ENCODE data around the gene FAAP100.

Gene FAAP100

DNA sequence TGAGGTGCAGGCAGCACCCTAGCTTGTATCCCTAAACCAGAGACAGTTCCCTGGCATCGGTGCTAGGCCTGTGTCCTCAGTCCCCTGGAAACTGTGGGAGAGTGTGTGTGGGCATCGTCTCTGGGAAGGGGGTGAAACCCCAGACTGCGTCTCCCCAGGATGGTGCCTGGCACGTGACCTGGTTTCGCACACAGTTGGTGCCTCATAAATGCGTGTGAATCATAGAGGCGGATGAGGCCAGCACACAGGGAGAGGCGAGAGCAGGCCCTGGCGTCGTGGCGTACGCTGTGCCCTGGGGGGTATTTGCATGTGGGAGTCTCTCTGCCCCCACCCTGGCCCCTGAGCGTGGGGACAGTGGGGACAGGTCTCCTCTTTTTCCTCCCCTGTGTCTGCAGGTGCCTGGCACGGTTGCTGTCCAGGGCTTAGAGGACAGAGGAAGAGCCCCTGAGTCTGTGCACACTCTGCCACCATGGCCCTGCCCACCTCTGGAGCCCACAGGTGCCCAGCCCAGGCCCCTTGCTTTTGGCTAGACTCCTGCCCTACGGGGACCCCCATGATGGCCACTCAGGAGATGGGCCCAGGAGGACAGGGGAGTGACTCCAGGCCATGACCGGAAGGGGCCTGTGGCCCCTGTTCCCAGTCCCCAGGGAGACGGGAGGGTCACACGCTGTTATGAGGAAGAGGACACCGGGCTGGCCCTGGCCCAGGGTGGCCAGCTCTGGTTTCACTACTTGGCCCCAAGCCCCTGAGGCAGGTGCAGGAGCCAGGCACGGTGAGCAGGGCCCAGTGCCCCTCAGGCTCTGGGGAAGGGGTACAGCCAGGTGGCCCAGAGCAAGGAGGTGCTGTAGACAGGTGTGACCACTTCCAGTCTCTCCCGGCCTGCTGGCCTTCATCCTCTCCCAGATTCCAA is 25.2 kb downstream of the FAAP100 start:
- DNase-seq (ENCODE audit: low read depth in 2 of 2): no peak

DNA sequence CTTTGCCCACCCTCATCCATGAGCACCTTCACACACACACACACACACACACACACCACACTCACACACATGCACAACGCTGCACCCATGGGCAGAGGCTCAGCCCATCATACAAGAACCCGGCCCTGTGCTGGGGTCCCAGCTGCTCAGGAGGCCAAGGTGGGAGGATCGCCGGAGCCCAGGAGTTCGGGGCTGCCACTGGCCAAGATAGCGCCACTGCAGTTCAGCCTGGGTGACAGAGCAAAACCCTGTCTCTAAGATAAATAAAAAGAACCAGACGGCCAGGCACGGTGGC is 27.3 kb downstream of the FAAP100 start:
- DNase-seq (ENCODE audit: low read depth in 2 of 2): no peak

DNA sequence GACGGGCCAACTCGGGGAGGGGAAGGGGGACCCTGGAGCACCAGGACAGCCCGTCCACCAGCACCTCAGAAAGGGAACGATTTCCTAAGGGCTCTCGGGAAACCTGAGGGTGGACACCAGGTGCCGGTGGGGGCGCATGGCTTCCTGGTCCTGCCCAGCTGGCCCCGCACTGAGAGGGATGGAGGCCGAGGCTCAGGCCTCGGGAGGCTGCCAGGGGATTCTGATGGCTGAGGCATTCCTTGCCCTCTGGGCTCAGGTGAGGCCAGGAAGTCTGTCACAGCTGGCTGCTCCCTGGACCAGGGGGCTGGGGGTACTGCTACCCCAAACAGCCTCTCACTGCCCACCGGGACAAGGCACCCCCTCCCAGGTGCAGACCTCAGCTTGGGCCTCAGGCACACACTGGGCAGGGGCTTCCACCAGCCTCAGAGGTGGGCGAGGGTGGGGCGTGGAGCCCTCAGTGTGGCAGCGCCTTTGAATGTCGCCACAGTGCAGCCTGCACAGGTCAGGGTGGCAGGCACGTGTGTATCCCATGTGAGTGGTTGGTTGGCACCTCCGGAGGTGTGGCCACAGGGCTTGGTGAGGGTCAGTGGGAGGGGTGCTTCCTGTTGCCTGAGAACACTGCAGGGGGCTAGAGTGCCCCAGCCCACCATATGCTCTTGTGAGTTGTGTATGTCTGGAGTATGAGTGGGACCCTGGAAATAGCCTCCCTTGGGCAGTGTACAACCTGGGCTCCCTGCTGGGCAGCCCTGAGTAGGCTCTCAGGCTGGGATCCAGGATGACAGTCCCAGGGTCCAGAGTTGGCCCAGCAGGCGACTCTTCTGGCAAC is 27.9 kb downstream of the FAAP100 start:
- no peak for DNase-seq (ENCODE audit: low read depth in 2 of 2)

DNA sequence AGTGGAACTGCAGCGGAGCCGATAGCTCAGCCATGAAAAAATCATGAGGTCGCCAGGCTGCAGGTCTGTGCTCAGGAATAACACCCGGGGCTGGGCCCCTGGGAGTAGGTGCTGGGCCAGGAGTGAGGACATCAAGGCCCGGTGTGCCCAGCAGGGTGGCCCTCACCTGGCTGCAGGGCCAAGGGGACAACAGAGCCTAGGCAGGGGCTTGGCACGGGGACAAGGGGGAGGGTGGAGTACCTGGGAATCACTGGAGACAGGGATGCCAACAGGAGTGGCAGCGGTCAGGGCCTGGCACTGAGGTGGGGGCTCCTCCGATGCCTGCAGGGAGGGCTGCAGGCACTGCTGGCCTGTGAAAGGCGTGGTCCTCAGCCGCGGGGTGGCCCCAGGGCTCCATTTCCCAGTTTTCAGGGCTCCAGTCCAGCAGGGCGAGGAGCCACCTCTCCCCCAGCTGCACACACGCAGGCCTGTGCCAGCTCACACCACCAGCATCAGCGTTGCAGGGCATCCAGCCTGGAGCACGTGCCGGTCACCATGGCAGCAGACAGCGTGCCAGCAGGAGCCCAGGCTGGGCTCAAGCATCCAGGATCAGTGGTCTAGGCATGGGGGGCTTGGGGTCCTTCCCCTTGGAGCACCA is 28.6 kb downstream of the FAAP100 start:
- no peak for DNase-seq (ENCODE audit: low read depth in 2 of 2)

DNA sequence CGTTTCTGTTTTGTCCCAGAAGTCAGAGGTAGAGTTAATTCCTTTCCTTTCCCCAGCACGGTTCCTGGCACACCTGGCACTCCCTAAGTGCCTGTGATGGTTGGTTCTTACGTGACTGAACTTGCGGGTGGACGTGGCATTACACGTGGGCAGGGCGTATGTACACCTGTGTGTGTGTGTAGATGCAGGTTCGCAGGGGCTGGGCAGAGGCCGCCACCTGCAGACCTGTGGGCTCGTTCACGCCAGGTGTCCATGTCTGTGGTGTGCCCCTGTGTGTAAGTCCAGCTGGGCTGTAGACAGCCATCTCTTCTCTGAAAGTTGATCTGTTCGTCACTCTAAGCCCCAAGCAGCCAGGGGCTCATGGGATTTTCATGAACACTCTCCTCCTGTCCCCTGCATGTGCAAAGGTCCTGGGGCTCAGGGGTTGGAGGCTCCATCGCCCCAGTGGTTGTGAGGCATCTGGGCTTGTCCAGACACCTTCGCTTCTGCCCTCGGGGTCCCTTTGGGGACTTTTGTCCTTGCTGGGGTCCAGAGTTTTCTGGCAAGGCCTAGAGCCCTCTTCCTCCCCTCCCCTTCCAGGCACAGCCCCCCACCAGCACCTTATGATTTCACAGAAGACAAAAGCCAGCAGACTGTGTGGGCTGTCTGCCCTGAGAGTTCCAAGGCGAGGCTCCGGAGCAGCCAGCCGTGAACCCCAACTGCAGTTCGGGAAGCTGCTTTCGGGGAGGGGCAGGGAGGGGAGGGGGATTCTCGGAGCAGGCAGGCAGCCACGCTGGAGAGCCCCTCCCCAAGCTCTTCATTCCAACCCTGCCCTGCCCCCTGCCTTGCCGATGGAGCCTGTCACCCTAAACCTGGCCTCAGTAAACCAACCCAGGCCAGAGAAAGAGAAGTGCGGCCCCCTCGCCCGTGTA is 29.4 kb downstream of the FAAP100 start:
- no peak for DNase-seq (ENCODE audit: low read depth in 2 of 2)

DNA sequence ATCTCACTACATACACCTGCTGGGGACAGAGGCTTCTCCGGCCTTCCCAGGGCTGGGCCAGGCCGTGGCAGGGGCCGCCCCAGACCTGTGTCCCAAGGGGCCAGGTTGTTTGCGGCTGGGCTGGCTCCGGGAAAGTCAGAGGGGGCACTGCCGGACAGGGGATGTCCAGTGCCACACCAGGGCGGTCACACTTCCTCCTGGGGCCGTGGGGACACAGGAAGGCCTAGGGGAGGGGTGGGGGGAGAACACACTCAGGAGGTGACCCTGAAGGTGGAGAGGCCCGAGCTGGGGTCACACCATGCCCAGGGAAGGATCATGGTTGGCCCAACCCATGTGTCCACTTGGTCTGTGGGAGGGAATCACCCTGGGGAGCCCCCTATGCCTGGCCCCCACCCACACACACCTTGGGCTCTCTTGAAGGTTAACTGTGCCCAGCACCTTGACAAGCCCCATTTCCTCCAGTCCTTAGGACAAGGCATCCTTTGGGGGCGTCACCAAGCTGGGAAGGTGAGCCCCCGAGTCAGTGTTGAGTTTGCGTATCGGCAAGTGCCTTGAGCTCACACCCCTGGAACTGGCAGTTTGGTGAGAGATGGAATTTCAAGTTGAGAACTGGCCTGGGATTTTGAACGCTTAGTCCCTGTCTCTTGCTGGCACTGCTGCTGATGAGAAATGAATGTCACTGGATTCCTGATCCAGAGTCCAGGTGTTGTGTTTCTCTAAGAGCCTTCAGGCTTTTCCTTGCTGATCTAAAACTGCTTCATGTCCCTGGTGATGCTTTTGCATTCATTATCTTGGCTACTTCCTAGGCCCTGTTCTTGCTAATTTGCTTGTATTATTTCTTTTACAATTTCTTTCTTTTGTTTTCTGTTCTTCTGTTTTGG is 31.9 kb downstream of the FAAP100 start:
- no peak for DNase-seq (ENCODE audit: low read depth in 2 of 2)

DNA sequence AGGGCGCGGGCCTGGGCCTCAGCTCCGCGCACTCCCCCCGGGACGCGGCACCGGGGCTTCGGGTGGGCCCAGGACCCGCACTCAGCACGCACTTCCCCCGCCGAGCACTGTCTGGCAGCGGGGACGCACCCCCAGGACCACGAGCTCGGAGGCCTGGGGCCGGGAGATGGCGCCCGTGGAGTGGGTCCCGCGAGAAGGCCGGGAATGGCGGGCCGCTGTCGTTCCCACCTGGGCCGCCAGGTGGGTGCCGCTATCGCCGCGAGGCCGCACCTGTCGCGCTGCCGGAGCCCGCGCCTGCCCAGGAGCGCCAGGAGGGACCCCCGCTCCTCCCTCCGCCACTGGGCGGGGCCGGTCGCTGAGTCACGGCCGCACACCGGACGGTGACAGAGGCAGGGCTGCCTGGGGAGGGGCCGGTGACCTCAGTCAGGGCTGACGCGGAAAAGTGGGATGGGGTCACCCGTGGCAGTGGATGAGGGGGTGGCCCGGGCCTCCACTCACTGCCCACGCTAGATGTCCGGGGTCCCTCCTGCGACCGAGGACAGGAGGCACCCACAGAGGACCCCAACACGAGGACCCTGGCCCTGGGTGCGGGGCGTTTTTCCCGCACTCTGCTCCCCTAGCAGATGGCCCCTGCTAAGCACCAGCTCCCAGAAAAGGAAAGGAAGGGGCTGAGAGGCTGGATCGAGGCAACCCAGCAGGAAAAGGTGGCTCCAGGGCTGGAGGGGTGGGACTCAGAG is 32.7 kb downstream of the FAAP100 start:
- peak; percentile 57 for DNase-seq (ENCODE audit: low read depth in 2 of 2)

DNA sequence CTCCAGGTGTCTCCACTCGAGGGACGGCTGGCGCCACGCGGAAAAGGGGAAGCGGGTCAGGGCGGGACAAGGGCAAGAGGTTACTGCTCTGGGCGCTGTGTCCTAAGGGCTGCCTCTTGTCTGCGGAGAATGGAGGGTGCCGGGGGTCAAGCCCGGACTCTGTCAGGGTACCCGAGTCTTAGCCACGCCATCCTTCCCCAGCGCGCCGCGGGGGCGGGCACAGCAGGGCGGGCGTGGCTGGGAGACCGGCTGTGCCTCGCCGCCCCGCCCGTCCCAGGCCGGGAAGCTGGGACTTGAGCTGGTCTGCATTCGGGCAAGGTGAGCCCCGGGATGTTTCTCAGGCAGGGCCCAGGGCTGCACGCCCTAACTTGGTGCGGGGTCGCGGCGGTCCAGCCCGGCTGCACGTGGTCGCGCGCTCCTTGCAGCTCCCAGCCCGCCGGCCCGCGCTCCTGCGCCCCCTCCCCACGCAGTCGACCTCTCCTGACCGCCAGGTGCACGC is 33.3 kb downstream of the FAAP100 start:
- DNase-seq (ENCODE audit: low read depth in 2 of 2): peak in 1 of 2 donors; percentile 33

DNA sequence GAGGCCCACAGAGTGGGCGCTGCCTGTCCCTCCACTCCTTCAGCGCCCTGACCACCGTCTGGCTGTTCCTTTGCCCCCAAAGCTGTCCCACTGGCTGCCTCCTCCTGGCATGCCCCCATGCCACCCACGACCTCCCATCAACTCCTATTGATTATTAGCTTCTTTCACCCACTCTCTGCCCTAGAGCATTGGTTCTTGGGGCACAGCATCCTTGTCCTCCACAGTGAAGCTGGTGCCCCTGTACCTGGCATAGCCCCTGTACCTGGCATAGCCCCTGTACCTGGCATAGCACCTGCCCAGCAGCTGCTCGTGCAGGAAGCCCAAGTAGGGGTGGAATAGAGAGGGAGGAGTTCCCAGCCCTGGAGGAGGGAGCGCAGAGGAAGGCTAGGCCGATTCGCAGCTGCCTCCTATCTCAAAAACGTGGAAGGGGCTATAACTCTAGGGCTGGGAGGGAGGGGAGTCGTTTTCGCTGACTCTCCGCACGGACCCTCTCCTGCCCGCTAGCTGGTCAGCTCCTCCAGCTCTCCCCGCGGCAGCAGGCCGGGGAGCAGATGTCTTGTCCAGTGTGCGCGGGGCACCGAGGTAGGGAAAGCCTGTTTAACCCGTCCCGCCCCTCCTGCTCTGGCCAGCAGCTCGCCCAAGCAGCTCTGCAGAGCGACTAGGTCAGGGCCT is 33.9 kb downstream of the FAAP100 start:
- no peak for DNase-seq (ENCODE audit: low read depth in 2 of 2)

DNA sequence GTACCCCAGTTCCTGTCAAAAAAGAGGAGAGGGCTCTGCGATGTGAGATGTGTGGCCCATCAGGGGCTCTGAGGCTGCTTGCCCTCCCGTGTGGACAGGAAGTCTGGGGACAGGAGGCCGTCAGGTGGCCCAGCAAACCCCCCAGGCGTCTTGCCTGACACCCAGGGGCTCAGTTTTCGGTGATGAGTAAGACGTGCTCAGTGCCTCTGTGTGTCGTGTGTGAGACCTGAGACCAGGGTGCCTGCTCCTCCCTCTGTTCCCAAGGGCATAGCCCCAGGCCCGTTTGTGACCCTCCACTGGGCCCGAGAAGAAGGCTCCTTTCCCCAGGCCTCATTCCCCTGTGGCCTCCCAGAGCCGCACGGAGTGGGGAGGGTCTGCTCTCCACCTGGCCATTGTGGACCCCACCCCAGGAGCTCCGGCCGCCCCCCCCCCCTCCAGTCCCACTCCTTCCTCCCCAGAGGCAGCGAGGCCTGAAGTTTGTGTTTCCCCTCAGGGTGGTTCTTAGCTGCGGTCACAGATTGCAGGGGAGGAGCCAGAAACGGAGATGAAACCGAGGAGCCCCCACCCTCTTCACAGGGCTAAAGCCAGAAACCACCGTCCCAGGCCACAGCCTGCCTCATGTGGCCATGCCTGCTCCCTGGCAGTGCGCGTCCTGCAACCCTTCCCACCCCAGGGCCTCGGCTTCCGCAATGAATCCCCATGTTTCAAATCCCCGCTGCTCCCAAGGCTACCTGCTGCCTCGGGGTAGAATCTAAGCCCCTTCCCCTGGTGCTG is 34.6 kb downstream of the FAAP100 start:
- no peak for DNase-seq (ENCODE audit: low read depth in 2 of 2)

DNA sequence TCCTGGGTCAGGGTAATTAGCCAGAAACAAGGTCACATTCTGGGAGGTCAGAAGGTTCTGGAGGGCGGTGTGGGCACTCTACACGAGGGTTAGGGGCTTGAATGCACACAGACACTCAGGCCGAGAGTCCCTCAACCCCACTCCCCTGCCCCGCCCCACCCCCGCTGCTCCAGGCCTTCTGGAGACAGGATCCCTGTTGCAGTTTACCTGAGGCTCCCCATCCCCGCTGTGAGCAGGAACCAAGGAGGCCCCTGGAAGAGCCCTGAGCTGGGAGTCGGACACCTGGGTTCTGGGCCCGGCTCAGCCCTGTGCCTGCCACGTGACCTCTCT is 35.2 kb downstream of the FAAP100 start:
- DNase-seq (ENCODE audit: low read depth in 2 of 2): no peak

DNA sequence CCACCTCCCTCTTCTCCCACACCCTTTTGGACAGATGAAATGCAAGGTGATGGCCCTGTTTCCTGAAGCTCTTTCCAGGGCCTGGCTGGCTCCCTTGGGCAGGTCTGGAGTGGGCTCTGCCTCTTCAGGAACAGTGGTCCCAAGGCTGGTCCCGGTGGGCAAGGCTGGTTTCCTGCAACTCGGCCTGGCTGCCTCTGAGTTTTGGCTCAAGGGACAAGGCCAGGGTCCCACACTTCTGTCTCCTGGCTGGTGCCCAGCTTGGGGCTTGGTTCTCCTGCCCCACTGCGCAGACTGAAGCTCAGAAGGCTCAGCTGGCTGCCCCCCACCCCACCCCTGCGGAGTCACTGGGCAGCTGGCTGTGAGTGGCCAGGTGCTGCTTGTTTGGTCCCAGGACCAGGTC is 35.7 kb downstream of the FAAP100 start:
- no peak for DNase-seq (ENCODE audit: low read depth in 2 of 2)

DNA sequence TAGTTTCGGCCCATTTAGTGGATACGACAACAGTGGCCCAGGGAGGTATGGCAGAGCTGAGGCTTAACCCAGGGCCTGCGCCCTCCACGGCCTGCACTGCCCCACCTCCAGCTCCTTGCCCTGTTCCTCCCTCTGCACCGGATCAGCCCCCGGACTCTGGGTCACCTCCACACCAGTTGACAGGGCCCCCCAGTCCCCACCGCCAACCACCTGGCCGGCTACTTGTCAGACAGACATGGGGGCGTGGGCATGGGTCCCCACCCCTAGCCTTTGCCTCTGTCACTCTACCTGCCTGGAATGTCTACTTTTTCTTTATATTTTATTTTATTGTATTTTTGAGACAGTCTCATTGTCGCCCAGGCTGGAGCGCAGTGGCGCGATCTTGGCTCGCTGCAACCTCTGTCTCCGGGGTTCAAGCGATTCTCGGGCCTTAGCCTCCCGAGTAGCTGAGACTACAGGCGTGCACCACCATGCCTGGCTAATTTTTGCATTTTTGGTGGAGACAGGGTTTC is 36.6 kb downstream of the FAAP100 start:
- DNase-seq (ENCODE audit: low read depth in 2 of 2): no peak

DNA sequence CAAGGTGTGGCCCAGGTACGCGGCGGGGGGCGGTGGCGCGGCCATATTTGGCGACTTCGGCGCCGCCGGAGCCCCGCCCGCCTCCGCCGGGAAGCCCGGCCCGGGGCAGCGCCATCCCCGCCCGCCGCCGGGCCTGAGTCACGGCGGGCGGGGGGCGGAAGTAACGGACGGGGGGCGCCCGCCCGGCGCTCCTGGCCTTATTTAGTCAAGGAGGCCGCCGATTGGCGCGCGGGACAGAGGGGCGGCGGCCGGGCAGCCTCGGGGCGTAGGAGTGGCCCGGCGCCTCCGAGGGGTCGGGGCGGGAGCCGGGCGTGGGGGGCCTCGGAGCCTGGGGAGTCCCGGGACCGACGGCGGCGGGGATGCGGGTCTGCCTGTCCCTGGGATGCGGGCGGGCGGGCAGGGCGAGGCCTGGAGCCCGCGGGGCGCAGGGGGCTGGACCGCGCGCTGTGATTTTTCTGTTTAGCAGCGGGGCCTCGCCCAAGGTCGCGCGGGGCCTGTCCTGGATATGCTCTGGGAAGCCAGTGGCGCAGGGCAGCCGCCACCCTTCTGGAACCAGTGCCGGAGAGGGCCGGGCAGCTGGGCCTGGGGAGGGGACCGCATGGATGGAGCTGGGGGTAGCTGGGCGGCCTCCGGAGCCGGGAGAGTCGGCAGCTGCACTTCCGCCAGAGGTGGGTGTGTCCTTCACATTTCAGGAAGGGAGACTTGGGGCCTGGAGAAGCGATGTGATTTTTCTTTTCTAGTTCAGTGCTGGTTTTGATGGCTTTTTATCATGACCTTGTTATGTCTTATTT is 37.2 kb downstream of the FAAP100 start:
- peak; percentile 54 to 80 for DNase-seq (ENCODE audit: low read depth in 2 of 2)

DNA sequence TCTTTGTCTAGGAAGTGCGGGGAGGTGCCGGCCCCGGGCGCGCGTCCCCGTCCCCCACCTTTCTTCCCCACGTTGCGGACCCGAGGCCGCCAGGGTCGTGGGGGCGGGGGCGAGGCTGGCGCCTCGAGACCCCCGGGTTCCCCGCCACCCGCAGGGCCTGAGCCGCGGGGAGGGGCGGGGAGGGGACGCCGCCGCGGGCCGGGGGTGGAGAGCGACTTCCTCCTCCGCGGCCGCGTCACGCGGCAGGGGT is 37.7 kb downstream of the FAAP100 start:
- DNase-seq (ENCODE audit: low read depth in 2 of 2): no peak

DNA sequence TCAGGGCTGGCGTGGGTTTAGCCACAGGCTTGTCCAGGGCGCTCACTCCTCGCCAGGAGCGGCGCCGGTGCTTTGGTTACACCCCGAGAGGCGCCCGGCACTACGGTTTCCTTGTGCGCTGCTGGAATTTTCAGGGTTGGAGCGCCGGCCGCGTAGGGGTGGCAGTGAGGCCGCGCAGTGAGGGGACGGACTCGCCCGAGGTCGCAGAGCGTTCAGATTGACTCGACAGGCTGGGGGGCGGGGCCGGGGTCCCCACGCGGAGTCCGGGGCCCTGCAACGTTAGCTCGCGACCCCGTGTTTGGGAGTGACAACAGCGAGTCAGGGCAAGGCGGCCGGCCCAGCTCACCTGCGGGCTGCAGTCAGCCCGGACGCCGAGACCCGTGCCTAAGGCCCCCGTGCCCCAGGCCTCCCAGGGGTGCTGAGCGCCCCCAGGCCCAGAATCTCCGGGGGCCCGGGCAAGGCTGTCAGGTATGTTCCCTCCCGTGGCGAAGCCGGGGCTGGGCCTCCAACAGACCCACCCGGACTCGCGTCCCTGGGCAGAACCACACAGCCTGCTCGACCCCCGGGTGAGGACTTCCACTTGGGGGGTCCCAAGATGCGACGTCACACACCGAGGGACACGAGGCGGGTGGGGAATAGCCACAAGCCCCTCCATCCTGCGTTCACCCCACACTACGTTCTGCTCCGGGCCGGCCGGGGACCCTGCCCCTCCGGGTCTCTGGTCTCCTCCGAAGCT is 38.2 kb downstream of the FAAP100 start:
- peak in 1 of 2 donors; percentile 49 for DNase-seq (ENCODE audit: low read depth in 2 of 2)

DNA sequence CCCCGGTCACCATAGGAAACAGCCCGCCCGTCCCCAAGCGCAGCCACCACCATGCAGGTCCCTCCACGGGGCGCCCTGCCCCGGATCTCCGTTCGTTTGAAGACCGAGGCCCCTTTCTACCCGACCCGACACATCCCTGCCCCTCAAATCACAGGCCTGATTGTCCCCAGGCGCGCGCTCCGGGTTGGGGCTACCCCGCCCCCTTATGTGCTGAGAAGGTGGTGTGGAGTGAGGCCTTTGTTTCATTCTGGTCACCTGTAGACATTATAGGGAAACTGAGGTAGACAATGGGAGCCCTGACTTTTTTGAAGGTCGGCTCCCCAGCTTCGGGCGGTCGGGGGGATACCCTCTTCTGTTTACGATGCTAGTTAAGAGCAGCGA is 38.8 kb downstream of the FAAP100 start:
- peak; percentile 45 to 53 for DNase-seq (ENCODE audit: low read depth in 2 of 2)
